HG03520 (cell line): ENCODE measurements around the gene EIF2B5.
"Not testable (repeated sequence)": the region's sequence is repeated elsewhere in the genome, so short reads cannot be mapped to it uniquely, and the experiment has no call there.

Source experiments
- ATAC-seq: cut with Tn5 transposase; IDR thresholded peaks from one replicate; pipeline ENCODE4 v1.9.1; 2021; ENCODE audit warnings: mild to moderate bottlenecking, moderate library complexity; ENCODE audit not compliant: unreplicated experiment

The EIF2B5 gene

GRCh38 chr3:184135149-184135910, at the start of gene EIF2B5:
TSS of gene EIF2B5 (plus strand) at chr3:184135358. CDS start at chr3:184135386, 28 bp downstream.
- ATAC-seq, result peak; percentile 89

GRCh38 chr3:184085389-184085852, 49.7 kb upstream of the EIF2B5 start:
- ATAC-seq, result no peak

GRCh38 chr3:184092199-184092598, 43.0 kb upstream of the EIF2B5 start:
- ATAC-seq, result no peak

- ATAC-seq, result no peak
Observed at GRCh38 chr3:184096811-184097383, 38.3 kb upstream of the EIF2B5 start, which contains the start of gene HTR3E. TSS of gene HTR3E (plus strand) at chr3:184097064. CDS start at chr3:184097530, 466 bp downstream.

GRCh38 chr3:184097556-184097955, 37.6 kb upstream of the EIF2B5 start:
- ATAC-seq, result no peak

GRCh38 chr3:184099806-184100686, 35.1 kb upstream of the EIF2B5 start:
- ATAC-seq, result no peak

GRCh38 chr3:184110316-184110725, 24.8 kb upstream of the EIF2B5 start:
- ATAC-seq, result no peak

- ATAC-seq, result no peak
Observed at GRCh38 chr3:184116017-184116416, 19.1 kb upstream of the EIF2B5 start.

GRCh38 chr3:184117636-184118035, 17.5 kb upstream of the EIF2B5 start:
- ATAC-seq, result no peak

GRCh38 chr3:184121031-184121430, 14.1 kb upstream of the EIF2B5 start:
- not testable (repeated sequence) for ATAC-seq

- no peak for ATAC-seq
Observed at GRCh38 chr3:184126006-184126405, 9.2 kb upstream of the EIF2B5 start.

- no peak for ATAC-seq
Observed at GRCh38 chr3:184129012-184129411, 6.1 kb upstream of the EIF2B5 start.

GRCh38 chr3:184132945-184133344, 2.2 kb upstream of the EIF2B5 start:
- no peak for ATAC-seq

- no peak for ATAC-seq
Observed at GRCh38 chr3:184133840-184134745, 1.1 kb upstream of the EIF2B5 start.

- no peak for ATAC-seq
Observed at GRCh38 chr3:184134746-184135148, 411 bp upstream of the EIF2B5 start.

GRCh38 chr3:184135911-184136260, 728 bp downstream of the EIF2B5 start:
- ATAC-seq, result no peak

- ATAC-seq, result no peak
Observed at GRCh38 chr3:184140436-184140835, 5.3 kb downstream of the EIF2B5 start.

- no peak for ATAC-seq
Observed at GRCh38 chr3:184142199-184142598, 7.0 kb downstream of the EIF2B5 start.

- no peak for ATAC-seq
Observed at GRCh38 chr3:184143327-184143726, 8.2 kb downstream of the EIF2B5 start.

- ATAC-seq, result no peak
Observed at GRCh38 chr3:184144505-184144904, 9.3 kb downstream of the EIF2B5 start.
